ENCODE data around the gene SV2C. TPM values are rescaled to one million over a fixed set of nuclear protein-coding genes. Genes with fewer than 3 reads are reported as not detected.

Gene SV2C
- polyA plus RNA-seq, 3 donors, result 0.01 to 0.02 TPM; not detected in 1

DNA sequence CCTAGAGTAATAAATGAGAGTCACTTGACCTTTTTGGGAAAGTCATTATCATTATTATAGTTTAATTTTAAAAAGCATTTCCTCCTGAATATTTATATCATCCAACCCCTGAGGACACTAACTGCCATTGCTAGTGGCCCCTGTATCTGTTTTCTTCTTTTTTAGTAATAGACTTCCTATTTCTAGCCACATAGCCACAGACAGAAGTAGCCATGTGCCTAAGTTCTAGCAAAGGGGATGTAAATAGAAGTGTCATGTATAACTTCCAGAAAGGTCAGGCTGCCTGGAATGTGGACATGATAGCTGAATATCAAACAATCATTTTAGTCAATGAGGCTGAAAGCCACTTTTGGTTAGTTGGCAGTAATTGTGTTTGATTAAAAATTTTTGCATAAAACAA is 282.4 kb downstream of the SV2C start:
- H3K9ac ChIP-seq (ENCODE audit: insufficient read depth, low read length, poor library complexity, severe bottlenecking), result no peak overlapping the region
- H3K27ac Mint-ChIP-seq, result peak overlapping the region in 3 of 7 donors; percentile 35 to 53 (median 43)
- H4K20me1 ChIP-seq (ENCODE audit: insufficient read depth, low read length), result no peaks in the 10 kb centered on the region
- H3K36me3 ChIP-seq (replicated peaks in 1 of 2; ENCODE audit: control insufficient read depth in 1 of 2, insufficient read depth in 2 of 2, low read length in 2 of 2), result no peaks in the 10 kb centered on the region
- no peak overlapping the region for H3K4me3 Mint-ChIP-seq
- TF ChIP-seq, protein P1, sequence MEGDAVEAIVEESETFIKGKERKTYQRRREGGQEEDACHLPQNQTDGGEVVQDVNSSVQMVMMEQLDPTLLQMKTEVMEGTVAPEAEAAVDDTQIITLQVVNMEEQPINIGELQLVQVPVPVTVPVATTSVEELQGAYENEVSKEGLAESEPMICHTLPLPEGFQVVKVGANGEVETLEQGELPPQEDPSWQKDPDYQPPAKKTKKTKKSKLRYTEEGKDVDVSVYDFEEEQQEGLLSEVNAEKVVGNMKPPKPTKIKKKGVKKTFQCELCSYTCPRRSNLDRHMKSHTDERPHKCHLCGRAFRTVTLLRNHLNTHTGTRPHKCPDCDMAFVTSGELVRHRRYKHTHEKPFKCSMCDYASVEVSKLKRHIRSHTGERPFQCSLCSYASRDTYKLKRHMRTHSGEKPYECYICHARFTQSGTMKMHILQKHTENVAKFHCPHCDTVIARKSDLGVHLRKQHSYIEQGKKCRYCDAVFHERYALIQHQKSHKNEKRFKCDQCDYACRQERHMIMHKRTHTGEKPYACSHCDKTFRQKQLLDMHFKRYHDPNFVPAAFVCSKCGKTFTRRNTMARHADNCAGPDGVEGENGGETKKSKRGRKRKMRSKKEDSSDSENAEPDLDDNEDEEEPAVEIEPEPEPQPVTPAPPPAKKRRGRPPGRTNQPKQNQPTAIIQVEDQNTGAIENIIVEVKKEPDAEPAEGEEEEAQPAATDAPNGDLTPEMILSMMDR (IDR thresholded peaks at IDR 0.05), result no peak
- peaks cover 3 to 4% (median 4%) of the 10 kb centered on the region in 3 donors for H3K27me3 Mint-ChIP-seq (ENCODE audit: low read depth in 3 of 3)
- intact Hi-C loops (cut with micrococcal nuclease), result no loop called here
- no peak overlapping the region for H2AFZ ChIP-seq (ENCODE audit: insufficient read depth, low read depth, low read length, poor library complexity, severe bottlenecking)
- H3K9me3 Mint-ChIP-seq, result peaks cover 0 to 4% (median 3%) of the 10 kb centered on the region in 7 donors
- H3K27ac ChIP-seq (ENCODE audit: low read depth in 1 of 2, low read length in 2 of 2), result peak overlapping the region in 1 of 2 donors; percentile 41
- H3K36me3 Mint-ChIP-seq, result peaks cover 0 to 1% of the 10 kb centered on the region in 2 donors
- H3K4me3 ChIP-seq (replicated peaks in 1 of 3; ENCODE audit: low read depth in 2 of 3, low read length in 3 of 3), result no peak overlapping the region
- H3K4me1 ChIP-seq (ENCODE audit: control insufficient read depth in 1 of 2, insufficient read depth in 2 of 2, low read length in 2 of 2), result peaks cover 19 to 30% of the 10 kb centered on the region in 2 donors
- H3K9me3 ChIP-seq (replicated peaks in 1 of 2; ENCODE audit: control insufficient read depth in 1 of 2, insufficient read depth in 1 of 2, low read length in 2 of 2), result no peaks in the 10 kb centered on the region
- H3K4me2 ChIP-seq (replicated peaks; ENCODE audit: extremely low read depth, low read length, poor library complexity, severe bottlenecking), result no peak overlapping the region
- H3K4me1 Mint-ChIP-seq, result peaks cover 50% of the 10 kb centered on the region
- peak; percentile 31 to 56 (median 33) for DNase-seq
- no peaks in the 10 kb centered on the region for H3K27me3 ChIP-seq (ENCODE audit: control insufficient read depth in 2 of 2, insufficient read depth in 2 of 2, low read length in 2 of 2)
- H3K79me2 ChIP-seq (ENCODE audit: insufficient read depth, low read length), result no peaks in the 10 kb centered on the region

DNA sequence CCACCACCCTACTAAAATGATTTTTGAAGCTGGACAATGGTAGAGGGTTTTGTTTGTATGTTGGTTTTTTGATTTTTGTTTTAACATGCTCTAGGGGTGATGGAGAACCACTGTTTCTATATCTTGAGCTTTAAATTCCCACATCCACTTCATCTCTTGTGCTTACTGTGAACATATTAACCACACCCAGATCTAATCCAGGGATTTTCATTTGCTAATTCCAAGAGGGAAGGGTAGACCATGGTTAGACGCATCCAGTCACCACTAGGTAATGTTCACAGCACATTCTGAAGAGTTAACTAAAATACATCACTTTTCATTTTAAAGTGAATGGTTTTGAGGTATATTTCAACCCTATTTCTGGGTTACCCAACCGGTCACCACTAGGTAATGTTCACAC is 283.4 kb downstream of the SV2C start:
- peaks cover 0 to 4% (median 3%) of the 10 kb centered on the region in 7 donors for H3K9me3 Mint-ChIP-seq
- Histone ChIP-seq H3K36me3 (replicated peaks in 1 of 2; ENCODE audit: control insufficient read depth in 1 of 2, insufficient read depth in 2 of 2, low read length in 2 of 2) (no peaks in the 10 kb centered on the region), H3K9ac (ENCODE audit: insufficient read depth, low read length, poor library complexity, severe bottlenecking) (no peak overlapping the region), H3K9me3 (replicated peaks in 1 of 2; ENCODE audit: control insufficient read depth in 1 of 2, insufficient read depth in 1 of 2, low read length in 2 of 2) (no peaks in the 10 kb centered on the region), H3K4me3 (replicated peaks in 1 of 3; ENCODE audit: low read depth in 2 of 3, low read length in 3 of 3) (no peak overlapping the region), H3K4me1 (ENCODE audit: control insufficient read depth in 1 of 2, insufficient read depth in 2 of 2, low read length in 2 of 2) (peaks cover 16 to 24% of the 10 kb centered on the region in 2 donors), H3K27ac (ENCODE audit: low read depth in 1 of 2, low read length in 2 of 2) (no peak overlapping the region), H2AFZ (ENCODE audit: insufficient read depth, low read depth, low read length, poor library complexity, severe bottlenecking) (no peak overlapping the region), H3K79me2 (ENCODE audit: insufficient read depth, low read length) (no peaks in the 10 kb centered on the region), H4K20me1 (ENCODE audit: insufficient read depth, low read length) (no peaks in the 10 kb centered on the region), H3K4me2 (replicated peaks; ENCODE audit: extremely low read depth, low read length, poor library complexity, severe bottlenecking) (no peak overlapping the region), H3K27me3 (ENCODE audit: control insufficient read depth in 2 of 2, insufficient read depth in 2 of 2, low read length in 2 of 2) (no peaks in the 10 kb centered on the region)
- TF ChIP-seq, protein P1 (IDR thresholded peaks at IDR 0.05), result no peak
- peaks cover 40% of the 10 kb centered on the region for H3K4me1 Mint-ChIP-seq
- no CpG with 5 or more reads among the region's 2 CpGs for WGBS (ENCODE audit: insufficient coverage)
- DNase-seq, result no peak
- intact Hi-C loops (cut with micrococcal nuclease), result no loop called here
- no peak overlapping the region for H3K4me3 Mint-ChIP-seq
- H3K27ac Mint-ChIP-seq, result peak overlapping the region in 3 of 7 donors; percentile 19 to 83 (median 60)
- peaks cover 3 to 4% (median 4%) of the 10 kb centered on the region in 3 donors for H3K27me3 Mint-ChIP-seq (ENCODE audit: low read depth in 3 of 3)
- H3K36me3 Mint-ChIP-seq, result peaks cover 0 to 1% of the 10 kb centered on the region in 2 donors

Data from CD14-positive monocyte (primary cell).